Smooth muscle cell (in vitro differentiated cells): ENCODE results near the gene ARHGEF28. TPM values are rescaled to one million over a fixed set of nuclear protein-coding genes. Genes with fewer than 3 reads are reported as not detected.

Experiments used
- DNase-seq: peaks from one replicate; lab custom pipeline; 2025; ENCODE audit not compliant: unreplicated experiment; lab: John Stamatoyannopoulos, UW
- H2AFZ ChIP-seq: fragments of 200-600 bp; sonication (generic); 2 replicates; pipeline ENCODE4 v1.6.0; 2016; ENCODE audit warnings: antibody characterized with exemption, low read depth, mild to moderate bottlenecking
- H3F3A ChIP-seq: fragments of 200-600 bp; sonication (generic); 2 replicates; pipeline ENCODE4 v1.6.0; 2017; ENCODE audit warnings: antibody characterized with exemption, low read depth
- H3K27ac ChIP-seq: fragments of 200-600 bp; sonication (generic); 2 replicates; pipeline ENCODE4 v1.5.1; 2016; ENCODE audit warnings: low read depth, mild to moderate bottlenecking
- H3K27me3 ChIP-seq: fragments of 200-600 bp; sonication (generic); 2 replicates; pipeline ENCODE4 v1.6.1; 2016; ENCODE audit warnings: low read depth, mild to moderate bottlenecking
- H3K36me3 ChIP-seq: fragments of 200-600 bp; sonication (generic); 2 replicates; pipeline ENCODE4 v1.5.1; 2016; ENCODE audit warnings: low read depth
- H3K4me1 ChIP-seq: fragments of 200-600 bp; sonication (generic); 2 replicates; pipeline ENCODE4 v1.5.1; 2016; ENCODE audit warnings: low read depth
- H3K4me2 ChIP-seq: fragments of 200-600 bp; sonication (generic); 2 replicates; pipeline ENCODE4 v1.6.0; 2016; ENCODE audit warnings: mild to moderate bottlenecking
- H3K4me3 ChIP-seq: fragments of 200-600 bp; sonication (generic); 2 replicates; pipeline ENCODE4 v1.5.1; 2016; ENCODE audit warnings: mild to moderate bottlenecking
- H3K79me2 ChIP-seq: fragments of 200-600 bp; sonication (generic); 2 replicates; pipeline ENCODE4 v1.6.0; 2016; ENCODE audit warnings: low read depth, mild to moderate bottlenecking
- H3K9ac ChIP-seq: fragments of 200-600 bp; sonication (generic); 2 replicates; pipeline ENCODE4 v1.6.0; 2016; ENCODE audit warnings: low read depth
- H3K9me3 ChIP-seq: fragments of 200-600 bp; sonication (generic); replicated peaks from 2 replicates; pipeline ENCODE4 v1.5.1; 2016; ENCODE audit warnings: low read depth
- H4K20me1 ChIP-seq: fragments of 200-600 bp; sonication (generic); 2 replicates; pipeline ENCODE4 v1.6.0; 2016; ENCODE audit warnings: low read depth
- WGBS: methylation state at CpG from one replicate; pipeline ENCODE4 v1.1.7; 2016; ENCODE audit warnings: low lambda C conversion rate; 5-methylcytosine and 5-hydroxymethylcytosine counted together
- polyA plus RNA-seq: library from polyadenylated mRNA; unstranded; fragments of >200 nt; fragmentation: Nextera tagmentation; extraction: Ambion mirVana; gene quantifications from 2 replicates; pipeline ENCODE4 v1.2.1, GENCODE V29; 2016
- total RNA-seq: library from RNA; depleted of rRNA; stranded (reverse); fragments of >200 nt; gene quantifications from 2 replicates; pipeline ENCODE4 v1.2.3, GENCODE V29; 2014
- TF ChIP-seq, protein P1 (sequence below): fragments of 200-600 bp; sonication (generic); IDR thresholded peaks from 2 replicates; pipeline ENCODE4 v1.5.1; 2017; ENCODE audit warnings: borderline replicate concordance, mild to moderate bottlenecking, antibody characterized with exemption; ENCODE audit not compliant: insufficient read depth, poor library complexity, severe bottlenecking

Gene ARHGEF28
- total and polyA plus RNA-seq, 2 experiments from 2014 or later = 0.19 to 0.90 TPM

GRCh38 chr5:73739650-73740049, 113.7 kb downstream of the ARHGEF28 start:
- DNase-seq = no peak
- no peak overlapping the region for H2AFZ ChIP-seq
- no peaks in the 10 kb centered on the region for H3K36me3 ChIP-seq
- H3K4me2 ChIP-seq = no peak overlapping the region
- 90% methylated on average over 1 of the region's 1 CpG for WGBS
- H4K20me1 ChIP-seq = no peaks in the 10 kb centered on the region
- H3K9me3 ChIP-seq = no peaks in the 10 kb centered on the region
- no peaks in the 10 kb centered on the region for H3F3A ChIP-seq
- no peaks in the 10 kb centered on the region for H3K79me2 ChIP-seq
- H3K4me1 ChIP-seq = no peaks in the 10 kb centered on the region
- H3K9ac ChIP-seq = no peak overlapping the region
- no peak overlapping the region for H3K27ac ChIP-seq
- TF ChIP-seq, protein P1, sequence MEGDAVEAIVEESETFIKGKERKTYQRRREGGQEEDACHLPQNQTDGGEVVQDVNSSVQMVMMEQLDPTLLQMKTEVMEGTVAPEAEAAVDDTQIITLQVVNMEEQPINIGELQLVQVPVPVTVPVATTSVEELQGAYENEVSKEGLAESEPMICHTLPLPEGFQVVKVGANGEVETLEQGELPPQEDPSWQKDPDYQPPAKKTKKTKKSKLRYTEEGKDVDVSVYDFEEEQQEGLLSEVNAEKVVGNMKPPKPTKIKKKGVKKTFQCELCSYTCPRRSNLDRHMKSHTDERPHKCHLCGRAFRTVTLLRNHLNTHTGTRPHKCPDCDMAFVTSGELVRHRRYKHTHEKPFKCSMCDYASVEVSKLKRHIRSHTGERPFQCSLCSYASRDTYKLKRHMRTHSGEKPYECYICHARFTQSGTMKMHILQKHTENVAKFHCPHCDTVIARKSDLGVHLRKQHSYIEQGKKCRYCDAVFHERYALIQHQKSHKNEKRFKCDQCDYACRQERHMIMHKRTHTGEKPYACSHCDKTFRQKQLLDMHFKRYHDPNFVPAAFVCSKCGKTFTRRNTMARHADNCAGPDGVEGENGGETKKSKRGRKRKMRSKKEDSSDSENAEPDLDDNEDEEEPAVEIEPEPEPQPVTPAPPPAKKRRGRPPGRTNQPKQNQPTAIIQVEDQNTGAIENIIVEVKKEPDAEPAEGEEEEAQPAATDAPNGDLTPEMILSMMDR = no peak
- H3K27me3 ChIP-seq = no peaks in the 10 kb centered on the region
- H3K4me3 ChIP-seq = no peak overlapping the region

DNA sequence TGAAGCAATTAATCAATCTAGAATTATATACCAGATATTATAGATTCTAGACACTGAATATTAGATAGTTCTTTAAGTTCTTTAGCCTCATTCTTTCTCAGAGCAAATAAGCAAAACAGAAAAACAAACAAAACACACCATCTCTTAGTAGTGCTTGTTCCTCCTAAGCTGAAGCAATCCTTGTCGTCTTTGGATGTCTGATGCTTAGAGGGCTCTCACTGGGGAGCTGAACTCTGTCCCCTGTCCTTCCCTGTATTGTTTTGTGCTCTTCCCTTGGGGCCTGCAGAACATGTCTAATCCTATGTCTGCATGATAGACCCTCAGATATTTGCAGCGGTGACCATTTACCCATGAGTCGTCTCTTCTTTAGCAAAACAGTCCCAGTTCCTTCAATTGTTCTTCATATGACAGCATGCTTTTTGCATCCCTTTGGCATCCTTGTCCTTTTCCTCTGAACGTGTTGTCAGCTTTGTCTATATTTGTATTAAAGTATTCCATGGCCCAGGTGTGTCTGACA, 114.3 kb downstream of the ARHGEF28 start:
- H3K27ac ChIP-seq = no peak overlapping the region
- H3K4me2 ChIP-seq = no peak overlapping the region
- no peaks in the 10 kb centered on the region for H3K9me3 ChIP-seq
- no peak overlapping the region for H3K9ac ChIP-seq
- no peak overlapping the region for H3K4me3 ChIP-seq
- TF ChIP-seq, protein P1 = no peak
- no peaks in the 10 kb centered on the region for H3F3A ChIP-seq
- no peaks in the 10 kb centered on the region for H3K36me3 ChIP-seq
- H2AFZ ChIP-seq = no peak overlapping the region
- H3K4me1 ChIP-seq = no peaks in the 10 kb centered on the region
- no peaks in the 10 kb centered on the region for H3K79me2 ChIP-seq
- H3K27me3 ChIP-seq = no peaks in the 10 kb centered on the region
- DNase-seq = no peak
- 76% methylated on average over 4 of the region's 4 CpGs for WGBS
- H4K20me1 ChIP-seq = no peaks in the 10 kb centered on the region

DNA sequence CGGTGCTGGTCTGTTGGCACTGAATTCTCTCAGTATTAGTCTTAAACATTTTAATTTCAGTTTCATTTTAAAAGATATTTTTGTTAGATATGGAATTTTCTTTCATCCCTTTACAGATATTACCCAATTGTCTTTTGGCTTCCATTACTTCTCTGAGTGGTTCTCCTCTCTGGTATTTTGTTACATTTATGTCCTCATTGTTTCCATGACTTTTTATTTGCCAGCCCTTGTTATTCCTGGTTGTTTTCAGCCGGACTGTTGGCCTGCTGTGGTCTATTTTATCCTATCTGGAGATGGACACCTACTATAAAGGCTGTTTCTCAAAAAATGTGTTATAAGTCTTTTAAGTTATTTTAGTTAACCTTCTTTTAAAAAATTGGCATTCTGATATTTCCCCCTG, 117.2 kb downstream of the ARHGEF28 start:
- H3K9me3 ChIP-seq = no peaks in the 10 kb centered on the region
- no peak overlapping the region for H3K9ac ChIP-seq
- H3K4me2 ChIP-seq = no peak overlapping the region
- no peak for DNase-seq
- WGBS = 91% methylated on average over 2 of the region's 2 CpGs
- no peak overlapping the region for H3K4me3 ChIP-seq
- H3K4me1 ChIP-seq = no peaks in the 10 kb centered on the region
- no peaks in the 10 kb centered on the region for H3F3A ChIP-seq
- H3K36me3 ChIP-seq = no peaks in the 10 kb centered on the region
- TF ChIP-seq, protein P1 = no peak
- no peaks in the 10 kb centered on the region for H3K79me2 ChIP-seq
- no peak overlapping the region for H2AFZ ChIP-seq
- H3K27ac ChIP-seq = no peak overlapping the region
- no peaks in the 10 kb centered on the region for H4K20me1 ChIP-seq
- no peaks in the 10 kb centered on the region for H3K27me3 ChIP-seq

DNA sequence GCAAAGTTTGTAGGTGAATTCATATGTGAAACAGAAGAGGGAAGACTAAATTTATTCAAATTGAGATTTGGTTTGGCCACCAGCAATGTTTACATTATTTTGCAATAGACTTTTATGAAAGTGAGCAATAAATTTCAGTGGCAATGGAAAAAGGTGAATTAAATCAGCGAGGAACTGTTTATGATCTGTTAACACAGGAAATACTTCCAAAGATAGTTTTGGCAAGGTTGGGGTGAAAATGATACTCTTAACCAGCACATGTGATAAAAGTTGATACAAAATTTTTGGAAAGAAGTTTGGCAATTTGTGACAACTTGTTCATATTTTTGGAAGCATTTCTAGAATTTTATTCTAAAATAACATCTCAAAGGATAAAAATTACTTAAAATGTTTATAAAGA, 119.8 kb downstream of the ARHGEF28 start:
- Histone ChIP-seq H3K9me3 (no peaks in the 10 kb centered on the region), H3K4me2 (no peak overlapping the region), H3K27ac (no peak overlapping the region), H3K36me3 (no peaks in the 10 kb centered on the region), H3K79me2 (no peaks in the 10 kb centered on the region), H2AFZ (no peak overlapping the region), H3K4me3 (no peak overlapping the region), H3K4me1 (no peaks in the 10 kb centered on the region), H4K20me1 (no peaks in the 10 kb centered on the region), H3K27me3 (no peaks in the 10 kb centered on the region), H3K9ac (no peak overlapping the region), H3F3A (no peaks in the 10 kb centered on the region)
- 83% methylated on average over 1 of the region's 1 CpG for WGBS
- TF ChIP-seq, protein P1 = no peak
- DNase-seq = no peak
